Peyer's patch (tissue), 4 donors: ENCODE results near the gene EFEMP2.

ENCODE experiments used
- CTCF ChIP-seq, 6 experiments: fragments of 450-650 bp in 4 of 6; fragments of 200-600 bp in 2 of 6; sonication (generic) in 1 of 6; IDR thresholded peaks; one replicate each; pipeline ENCODE4 v1.5.1; 2017 to 2019; ENCODE audit warnings: antibody characterized with exemption in 6 of 6, mild to moderate bottlenecking in 3 of 6, moderate library complexity in 1 of 6
- POLR2A ChIP-seq, 2 donors: fragments of 450-650 bp; IDR thresholded peaks; one replicate each; pipeline ENCODE4 v1.5.1; 2017; ENCODE audit warnings: antibody characterized with exemption in 2 of 2, mild to moderate bottlenecking in 2 of 2, moderate library complexity in 2 of 2

- TF ChIP-seq POLR2A (IDR thresholded peaks at IDR 0.05) (no peak), CTCF (IDR thresholded peaks at IDR 0.05) (no peak)
Measured at GRCh38 chr11:65885231-65885630, 12.6 kb upstream of the EFEMP2 start.
